NCI-H345 treated with DMSO at 0.1 percent for 48 hours (cell line): ENCODE results near the gene DPCD.
"Not testable (repeated sequence)": the region's sequence is repeated elsewhere in the genome, so short reads cannot be mapped to it uniquely, and the experiment has no call there.

ENCODE experiments used
- DNase-seq: peaks from one replicate; lab custom pipeline; 2025; ENCODE audit not compliant: unreplicated experiment; lab: John Stamatoyannopoulos, UW

The DPCD gene

DNA sequence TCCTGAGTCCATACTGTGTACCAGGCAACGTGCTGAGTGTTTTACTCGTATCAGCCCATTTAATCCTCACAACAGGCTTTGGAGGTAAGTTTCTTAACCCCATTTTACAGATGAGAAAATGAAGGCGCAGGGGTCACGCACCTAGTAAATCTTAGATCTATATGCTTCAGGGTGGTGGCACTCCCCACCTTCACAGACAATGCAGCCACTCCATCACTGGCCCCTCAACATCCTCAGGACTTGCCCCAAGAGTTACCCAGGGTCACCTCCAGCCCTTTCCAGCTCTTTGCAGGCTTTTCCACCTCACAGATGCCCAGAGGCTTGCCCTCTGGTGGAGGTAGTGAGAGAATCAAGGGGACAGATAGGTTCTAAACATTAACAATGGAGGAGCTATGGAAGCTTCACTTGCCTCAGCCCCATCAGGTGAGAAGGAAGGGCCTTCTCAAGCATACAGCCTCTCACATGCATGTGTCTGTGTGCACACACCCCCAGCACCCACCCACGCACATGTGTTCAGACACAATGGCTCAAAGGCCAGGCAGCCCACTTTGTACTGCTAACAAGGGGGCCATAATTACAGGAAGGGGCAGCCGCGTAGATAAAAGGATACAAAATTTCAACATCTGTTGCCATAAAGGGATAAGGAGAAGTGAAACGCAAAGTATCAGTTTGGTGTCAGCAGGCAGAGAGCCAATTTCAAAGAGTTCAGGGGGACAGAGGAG is 29.1 kb downstream of the DPCD start:
- no peak for DNase-seq

DNA sequence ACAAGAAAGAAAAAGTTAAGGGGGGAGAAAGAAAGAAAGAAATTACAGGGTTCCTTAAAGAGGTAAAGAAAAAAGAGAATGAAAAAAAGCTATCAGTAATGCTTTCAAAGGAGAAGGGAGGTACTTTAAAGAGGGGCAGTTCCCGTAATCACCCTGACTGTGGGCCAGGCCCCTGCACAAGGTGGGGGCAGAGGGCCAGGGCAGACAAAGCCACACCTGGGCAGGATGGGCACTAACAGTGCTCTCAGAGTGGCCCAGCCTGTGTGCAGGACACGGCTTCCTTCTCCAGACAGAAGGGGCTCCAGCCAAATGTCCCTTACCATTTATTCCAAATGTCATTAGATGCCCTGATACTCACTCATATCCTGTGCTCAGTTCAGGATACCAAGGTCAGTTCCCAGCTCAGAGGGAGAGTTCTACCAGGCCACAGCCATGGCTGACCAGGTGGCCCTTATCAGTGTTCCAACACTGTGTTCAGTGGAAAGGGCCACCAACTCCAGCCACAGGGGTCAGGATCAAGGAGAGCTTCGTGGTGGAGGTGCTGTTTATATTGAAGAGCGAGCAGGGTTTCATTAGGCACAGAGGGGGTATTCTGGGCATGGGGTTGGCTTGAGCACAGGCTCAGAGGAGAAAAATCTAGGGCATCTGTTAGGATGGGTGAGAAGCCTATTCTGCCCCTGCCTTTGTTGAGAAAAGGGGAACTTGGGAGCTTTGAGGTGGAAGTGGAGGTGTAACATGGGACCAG is 29.9 kb downstream of the DPCD start:
- no peak for DNase-seq

DNA sequence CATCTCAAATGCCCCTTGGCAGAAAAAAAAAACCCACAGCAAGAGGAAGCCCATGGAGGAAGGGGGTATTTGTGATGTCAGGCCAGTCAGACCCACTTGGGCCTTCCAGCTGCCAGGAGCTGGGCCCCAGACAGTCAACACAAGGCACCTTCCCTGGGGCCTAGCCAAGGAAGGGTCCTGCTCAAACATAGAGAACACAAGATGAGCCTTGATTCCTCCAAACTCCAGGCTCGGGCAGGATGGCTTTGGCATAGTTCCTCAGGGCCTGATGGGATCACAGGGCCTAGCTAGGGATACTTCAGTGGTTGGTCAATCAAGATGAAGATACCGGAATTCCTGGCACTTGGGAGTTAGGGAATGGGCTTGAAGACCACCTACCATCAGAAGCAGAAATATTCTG is 30.8 kb downstream of the DPCD start:
- no peak for DNase-seq

DNA sequence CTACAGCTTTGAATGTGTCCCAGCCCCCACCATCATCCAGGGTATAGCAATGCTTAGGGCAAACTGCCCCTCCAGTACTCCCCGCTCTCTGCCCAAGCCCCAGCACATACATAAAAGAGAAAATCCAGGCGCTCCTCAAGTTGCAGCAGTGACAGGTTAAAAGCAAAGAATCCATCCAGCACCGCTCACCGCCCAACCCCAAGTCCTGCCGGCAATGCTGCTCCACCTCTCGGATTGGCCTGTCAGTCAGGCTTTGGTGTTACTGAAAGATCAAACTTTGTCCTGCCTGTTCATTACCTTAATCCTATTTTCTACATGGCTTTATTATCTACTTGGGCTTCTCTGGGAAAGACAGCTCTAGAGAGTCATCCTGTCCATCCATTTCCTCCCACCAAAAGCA is 31.9 kb downstream of the DPCD start:
- no peak for DNase-seq

DNA sequence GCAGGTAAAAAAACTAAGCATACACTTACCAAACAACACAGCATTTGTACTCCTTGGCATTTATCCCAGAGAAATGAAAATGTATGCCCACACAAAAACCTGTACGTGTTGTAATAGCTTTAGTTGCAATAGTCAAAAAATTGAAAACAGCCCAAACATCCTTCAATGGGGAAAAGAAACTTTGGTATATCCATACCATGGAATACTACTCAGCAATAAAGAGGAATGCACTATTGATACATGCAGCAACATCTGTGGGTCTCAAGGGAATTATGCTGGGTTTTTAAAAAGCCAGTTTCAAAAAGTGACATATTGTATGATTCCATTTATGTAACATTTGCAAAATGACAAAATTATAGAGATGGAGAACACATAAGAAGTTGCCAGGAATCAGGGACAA is 35.4 kb downstream of the DPCD start:
- DNase-seq: no peak

DNA sequence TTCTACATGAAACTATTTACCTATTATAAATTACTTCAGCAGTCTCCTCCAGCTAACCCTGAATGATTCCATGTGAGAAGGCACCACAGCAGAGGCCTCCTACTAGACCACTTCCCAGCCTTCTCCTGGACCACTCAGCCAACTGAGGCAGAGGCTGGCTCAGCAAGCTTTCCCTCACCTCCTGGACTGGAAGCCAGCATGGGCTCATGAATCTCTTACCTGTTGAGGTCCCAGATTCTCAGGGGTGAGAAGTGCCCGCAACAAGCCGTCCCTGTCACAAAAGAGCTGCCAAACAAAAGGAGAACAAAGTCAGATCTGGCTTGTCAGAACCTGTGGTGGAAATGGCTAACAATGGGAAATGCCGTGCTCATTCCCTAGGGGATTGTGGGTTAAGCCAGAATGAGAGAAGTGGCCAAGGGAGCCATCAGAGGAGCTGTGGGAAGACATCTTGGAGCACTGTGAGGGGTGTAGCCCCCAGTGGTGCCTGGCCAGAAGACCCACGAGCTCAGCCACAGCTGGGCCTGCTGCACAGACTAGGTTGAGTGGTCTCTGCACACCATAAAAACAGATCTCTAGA is 36.5 kb downstream of the DPCD start:
- DNase-seq: no peak

DNA sequence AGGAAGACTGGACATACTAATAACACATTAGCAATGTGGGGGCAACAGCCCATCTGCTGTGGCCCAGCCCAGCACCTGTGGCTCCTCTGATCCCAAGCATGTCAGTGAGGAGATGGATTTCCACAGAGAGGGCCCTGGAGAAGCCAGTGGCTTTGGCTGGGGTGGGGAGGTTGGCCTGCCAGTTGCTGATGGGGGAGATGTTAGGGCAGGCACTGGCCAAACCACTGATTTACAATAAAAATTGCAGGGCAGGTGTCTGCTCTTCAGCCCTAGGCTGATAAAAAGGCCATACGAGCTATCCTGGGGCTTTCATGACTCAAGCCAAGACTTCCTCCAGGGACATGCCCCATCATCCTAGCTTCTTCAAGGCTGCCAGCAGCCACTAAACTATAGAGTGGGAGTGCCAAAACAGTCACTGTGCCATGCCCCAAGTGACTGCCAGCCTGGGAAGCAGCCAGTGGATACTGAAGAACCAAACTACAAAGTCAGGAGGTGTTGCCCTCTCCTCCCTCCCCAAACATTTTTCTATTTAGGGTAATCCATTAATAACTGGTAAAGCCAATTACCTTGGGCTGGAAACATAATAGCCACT is 37.8 kb downstream of the DPCD start:
- no peak for DNase-seq

DNA sequence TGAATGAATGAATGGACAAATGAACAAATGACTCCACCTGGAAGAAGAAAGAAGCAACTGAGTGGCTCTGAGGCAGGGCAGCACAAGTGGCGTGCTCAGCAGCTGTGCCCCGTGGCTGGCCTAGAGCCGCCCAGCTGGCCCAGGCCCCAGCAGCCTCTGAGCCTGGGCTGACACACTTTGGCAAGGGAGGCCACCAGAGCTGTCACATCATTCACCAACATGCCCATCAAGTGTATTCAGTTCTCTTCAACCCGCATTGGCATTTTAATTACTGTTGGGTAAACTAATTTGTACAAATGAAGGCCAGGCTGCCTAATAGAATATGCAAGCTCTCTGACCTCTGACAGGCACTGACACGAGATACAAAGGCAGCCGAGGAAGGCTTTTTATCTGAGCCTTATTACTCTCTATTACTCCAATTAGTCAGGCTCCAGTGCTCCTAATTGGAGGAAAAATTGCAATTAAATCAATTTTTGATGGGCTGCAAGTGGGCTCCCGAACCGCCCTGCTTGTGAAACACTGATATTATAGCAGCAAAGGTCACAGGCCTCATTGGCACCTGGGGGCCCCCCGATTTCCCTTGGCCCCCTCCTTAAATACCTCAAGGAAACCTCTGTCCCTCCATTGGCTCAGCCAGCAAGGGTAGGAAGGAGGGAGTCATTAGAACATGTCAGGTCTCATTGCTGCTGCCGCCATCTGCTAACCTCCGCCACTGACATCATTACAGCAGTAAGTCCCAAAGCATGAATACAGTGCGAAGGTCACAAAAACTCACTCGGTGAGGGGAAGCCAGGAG is 41.9 kb downstream of the DPCD start:
- no peak for DNase-seq

DNA sequence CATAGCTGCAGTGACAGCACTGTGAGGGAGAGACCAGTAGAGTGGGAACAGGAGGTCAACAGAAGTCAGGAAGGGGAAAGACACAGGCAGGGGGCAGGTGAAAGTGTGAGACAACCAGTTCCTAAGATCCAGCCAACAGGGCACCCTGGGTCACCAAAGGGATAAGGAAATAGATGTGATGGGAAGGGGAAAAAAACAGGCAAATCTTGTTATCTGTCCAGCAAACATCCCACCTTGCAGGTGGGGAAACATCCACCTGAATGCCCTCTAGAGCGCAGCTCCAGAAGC is 42.5 kb downstream of the DPCD start:
- DNase-seq: no peak

DNA sequence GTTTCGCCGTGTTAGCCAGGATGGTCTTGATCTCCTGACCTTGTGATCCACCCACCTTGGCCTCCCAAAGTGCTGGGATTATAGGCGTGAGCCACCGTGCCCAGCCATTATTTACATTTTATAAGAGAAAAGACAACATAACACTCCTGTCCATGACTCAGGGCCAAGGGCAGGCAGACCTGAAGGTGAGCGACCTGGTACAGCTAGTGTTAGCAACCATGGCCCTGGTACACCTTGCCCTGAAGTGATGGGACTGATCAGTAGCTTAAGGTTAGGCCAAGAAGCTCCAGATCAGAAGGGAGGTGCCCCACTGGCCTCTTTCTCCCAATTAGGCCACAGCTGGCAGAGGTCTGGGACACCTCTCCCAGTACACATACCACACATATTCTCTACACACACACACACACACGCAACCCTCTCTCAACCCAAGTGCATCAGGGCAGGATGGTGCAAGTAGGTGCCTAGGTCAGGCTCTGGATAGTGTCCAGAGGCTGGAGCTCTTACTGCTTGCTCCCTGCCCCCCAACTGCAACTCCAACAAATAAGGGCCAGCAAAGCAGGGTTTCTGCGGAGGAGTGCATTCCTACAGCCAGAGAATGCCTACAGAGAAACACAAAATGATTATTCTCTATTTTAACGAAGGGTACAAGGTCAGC is 43.8 kb downstream of the DPCD start:
- DNase-seq: no peak

DNA sequence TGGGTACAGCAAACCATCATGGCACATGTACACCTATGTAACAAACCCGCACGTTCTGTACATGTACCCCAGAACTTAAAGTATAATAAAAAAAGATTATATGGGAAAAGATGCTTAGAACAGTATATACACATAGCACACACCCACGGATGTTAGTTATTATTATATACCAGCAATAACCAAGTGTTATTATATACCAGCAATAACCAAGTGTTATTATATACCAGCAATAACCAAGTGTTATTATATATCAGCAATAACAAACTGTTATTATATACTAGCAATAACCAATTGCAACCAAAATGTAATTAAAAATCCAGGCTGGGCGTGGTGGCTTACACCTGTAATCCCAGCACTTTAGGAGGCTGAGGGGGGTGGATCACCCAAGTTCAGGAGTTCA is 45.4 kb downstream of the DPCD start:
- not testable (repeated sequence) for DNase-seq

DNA sequence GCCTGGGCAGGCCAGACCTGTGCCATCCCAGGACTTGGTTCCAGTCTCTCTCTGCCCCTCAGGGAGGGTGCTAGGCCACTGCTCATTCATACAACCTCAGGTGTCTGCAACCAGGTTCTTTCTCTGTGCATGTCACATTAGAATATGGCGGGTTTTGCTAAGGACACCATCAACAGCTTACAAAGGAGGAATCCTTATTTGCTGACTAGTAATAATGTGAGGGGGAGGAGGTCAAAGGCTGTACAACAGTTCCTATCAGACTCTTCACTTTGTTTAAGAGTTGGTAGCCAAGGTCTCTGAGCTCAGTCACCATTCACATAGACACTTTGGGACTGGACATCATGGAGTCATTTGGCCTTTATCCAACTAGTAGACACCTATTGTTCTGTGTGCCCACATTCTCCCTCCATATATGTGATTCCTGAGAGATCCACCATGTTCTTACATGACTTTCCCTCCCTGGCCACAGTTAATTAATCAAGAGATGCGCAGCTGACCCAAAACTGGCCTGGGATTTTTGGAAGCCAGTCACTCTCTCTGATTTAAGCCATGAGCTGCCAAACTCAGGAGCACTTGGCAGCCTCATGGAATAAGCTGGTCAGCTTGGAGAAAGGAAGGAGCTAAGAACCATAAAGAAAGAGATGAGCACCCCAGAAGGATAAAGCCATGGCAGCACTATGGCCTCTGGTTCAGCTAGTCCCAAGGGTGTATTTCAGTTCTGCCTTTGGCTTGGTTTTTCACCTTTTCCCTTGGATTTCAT is 51.2 kb downstream of the DPCD start:
- no peak for DNase-seq

DNA sequence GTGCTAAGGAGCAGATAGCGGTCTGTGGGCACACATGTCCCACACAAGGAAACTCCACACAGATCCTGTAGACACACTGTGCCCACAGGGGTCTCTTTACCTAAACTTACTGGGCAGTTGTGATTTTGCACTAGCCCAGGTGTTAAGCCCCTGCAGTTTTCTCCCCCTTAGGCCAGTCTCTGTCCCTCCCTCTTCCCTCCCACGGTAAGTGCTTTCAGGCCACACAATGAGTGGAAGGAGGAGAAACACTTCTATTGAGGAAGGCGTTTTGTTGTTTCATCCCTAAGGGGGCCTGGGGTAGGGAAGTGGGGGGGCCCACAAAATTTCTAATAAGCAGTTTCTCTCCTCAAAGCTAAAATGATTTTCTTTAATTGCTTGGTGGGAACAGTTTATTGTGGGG is 55.4 kb downstream of the DPCD start:
- no peak for DNase-seq

DNA sequence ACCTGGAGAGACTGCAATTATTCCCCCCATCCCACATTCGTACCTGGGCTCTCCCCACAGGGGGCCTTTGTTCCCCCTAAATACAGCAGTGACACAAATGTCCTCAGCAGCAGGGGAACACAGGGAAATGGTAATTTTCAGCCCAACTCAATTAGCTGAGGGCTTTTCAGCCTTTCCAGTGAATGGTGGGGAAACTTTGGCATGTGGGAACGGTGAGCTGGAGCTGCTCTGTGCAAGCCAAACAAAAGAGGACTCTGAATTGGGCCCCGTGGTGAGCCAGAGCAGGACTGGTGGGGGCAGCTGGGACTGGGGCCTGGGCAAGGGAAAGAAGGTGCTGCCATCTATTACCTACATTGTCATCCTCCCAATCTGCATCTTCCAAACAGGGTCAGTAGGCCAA is 55.9 kb downstream of the DPCD start:
- no peak for DNase-seq

DNA sequence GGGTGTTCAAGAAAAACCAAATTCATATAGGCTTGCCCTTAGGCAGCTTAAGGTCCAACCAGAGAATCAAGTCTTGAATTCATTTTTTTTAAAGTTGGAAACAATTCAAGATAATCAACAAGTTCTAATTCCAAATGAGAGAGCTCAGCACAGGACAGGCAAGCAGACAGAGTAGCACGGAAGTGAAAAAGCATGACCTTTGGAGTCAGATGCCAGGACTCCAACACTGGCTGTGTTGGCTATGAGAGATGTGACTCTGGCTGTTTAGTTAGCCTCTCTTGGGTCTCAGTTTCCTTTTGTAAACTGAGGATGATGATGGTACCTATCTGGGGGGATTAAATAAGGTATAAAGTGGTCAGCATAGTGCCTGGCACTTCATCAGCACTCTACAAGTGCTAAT is 57.5 kb downstream of the DPCD start:
- DNase-seq: no peak

DNA sequence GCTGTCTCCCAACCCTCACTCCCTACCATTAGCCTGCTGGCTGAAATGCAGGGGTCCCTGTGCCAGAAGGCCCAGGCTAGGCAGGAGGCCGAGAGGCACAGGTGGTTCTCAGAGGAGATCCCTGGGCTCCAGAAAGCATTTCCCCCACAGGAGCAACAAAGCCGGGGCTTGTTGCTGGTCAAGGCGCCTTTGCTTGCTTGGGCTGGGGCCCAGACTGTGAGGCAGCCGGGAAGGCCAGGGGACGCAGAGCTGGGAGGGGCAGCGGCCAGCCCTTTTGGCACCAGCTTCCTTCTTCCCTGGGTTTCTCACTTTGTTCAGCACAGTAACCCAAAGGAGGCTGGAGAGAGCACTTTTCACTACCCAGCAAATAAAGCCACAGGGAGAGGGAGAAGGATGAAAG is 58.2 kb downstream of the DPCD start:
- no peak for DNase-seq

DNA sequence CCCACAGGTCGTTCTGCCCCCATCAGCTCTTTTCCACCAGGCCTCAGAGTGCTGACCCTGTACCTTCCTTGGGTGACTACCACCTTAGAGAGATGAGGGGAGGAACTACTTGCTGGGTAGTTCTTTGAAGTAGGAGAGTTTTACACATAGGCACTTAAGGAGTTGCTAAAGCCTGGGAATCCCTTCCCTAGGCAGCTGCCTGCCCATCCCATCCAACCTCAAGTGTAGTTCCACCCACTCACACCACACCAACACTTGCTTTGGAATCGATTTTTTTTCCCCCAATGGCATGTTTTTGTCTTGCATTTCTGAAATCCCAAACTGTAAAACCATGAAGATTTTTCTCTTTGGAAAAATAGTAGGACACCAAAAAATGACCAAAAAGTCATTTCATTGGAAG is 59.1 kb downstream of the DPCD start:
- DNase-seq: no peak

DNA sequence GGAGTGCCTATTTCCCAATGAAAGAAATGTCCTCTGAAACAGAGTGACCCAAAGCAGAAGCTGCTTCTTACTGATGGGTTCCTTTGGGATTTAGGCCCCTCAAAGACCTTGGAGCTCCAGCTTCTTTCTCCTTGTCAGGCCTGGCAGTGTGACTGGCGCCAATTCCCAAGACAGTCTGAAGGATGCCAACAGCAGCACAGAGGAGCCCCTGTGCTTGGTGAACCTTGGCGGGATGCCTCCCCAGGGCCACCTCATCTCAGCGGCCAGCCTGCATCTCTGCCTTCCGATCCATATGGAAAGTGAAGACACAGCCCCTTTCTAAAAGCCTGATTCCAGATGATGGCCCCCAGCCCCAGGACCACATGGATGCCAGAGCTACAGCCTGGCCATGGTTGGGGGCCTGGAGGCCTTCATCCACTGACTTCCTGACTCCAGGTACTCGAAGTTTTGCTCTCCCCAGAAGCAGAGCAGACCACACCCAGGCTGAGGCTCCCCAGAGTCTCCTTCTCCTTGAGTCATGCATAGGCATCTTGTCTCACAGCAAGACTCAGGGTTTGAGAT is 61.5 kb downstream of the DPCD start:
- DNase-seq: no peak

DNA sequence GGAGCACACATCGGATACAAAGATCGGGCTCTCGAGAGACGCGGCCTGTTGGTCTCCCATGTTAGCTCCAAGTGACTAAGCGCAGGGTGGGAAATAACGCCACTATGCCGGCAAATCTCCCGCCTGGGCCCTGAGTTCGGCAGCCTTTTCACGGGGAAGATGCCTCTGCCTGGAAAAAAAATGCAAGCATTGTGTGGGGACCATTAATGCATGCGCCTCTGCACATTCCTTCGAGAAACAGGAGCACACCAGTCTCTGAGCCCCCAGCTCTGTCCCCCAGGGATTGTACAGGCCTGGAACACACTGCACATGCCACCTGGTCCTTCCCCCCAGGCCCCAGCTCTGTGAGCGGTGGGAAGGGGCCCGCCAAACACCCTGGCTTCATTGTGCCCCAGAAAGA is 62.7 kb downstream of the DPCD start:
- no peak for DNase-seq

DNA sequence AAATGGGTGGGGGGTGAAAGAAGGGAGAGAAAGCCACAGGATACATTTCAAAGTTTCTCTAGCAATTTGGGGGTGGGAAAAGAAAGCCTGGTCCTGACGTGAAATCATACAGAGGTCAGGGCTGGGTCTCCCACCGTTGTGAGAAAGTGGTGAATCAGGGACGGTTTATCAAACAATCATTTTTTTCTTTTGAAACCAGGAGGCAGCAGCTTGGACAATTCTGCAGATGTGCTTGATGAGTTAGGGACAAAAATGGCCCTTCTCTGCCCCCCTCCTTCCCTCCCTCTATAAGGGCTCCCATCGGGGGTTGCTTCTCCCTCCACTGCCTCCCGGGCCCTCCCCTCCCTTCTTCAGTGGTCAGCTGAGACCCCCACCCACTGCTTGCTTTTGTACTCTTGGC is 63.2 kb downstream of the DPCD start:
- no peak for DNase-seq
